ENCODE results near the gene RGS7. TPM values are rescaled to one million over a fixed set of nuclear protein-coding genes. Genes with fewer than 3 reads are reported as not detected.

RGS7 gene
- total RNA-seq, 1 donor from 2014 or later, result 2.5 TPM

DNA sequence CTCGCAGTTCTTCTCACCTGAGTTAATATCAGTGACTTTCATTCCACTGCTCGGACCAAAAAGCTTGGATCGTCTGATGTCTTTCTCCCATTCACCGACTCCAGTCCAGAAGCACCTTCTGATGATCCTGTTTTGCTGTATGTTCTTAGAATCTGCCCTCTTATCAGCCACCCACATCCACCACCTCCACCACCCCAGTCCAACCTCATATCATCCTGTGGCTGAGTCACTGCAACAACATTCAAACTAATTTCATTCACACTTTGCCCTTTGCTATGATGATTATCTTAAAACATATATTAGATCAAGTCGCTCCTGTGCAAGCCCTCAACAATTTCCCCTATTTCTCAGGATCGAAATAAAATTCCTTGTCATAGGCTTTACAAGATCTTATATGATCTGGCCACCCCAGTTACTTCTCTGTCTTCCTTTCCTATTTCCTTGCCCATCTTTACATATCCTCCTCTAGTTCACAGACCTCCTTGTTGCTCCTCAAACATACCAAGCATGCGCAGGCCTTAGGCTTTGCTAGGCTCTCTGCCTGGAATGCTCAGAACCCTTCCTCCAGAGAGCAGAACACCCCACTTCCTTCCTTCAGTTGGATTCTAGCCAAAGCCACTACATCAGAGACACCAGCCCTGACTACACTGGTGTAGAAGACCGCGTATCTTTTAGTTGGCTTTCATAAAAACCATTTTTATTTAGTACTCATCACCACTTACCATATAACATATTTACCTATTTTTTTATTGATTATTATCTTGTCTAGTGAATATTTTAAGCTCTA lies 409.4 kb downstream of the RGS7 start:
- no peak overlapping the region for H3K4me3 Mint-ChIP-seq
- no peaks in the 10 kb centered on the region for H3K27me3 Mint-ChIP-seq
- H3K9me3 Mint-ChIP-seq, result no peaks in the 10 kb centered on the region

GRCh38 chr1:240946926-240947325 lies 410.1 kb downstream of the RGS7 start:
- no peaks in the 10 kb centered on the region for H3K9me3 Mint-ChIP-seq
- TF ChIP-seq CTCF (conservative IDR thresholded peaks at IDR 0.05), result peak; percentile 70
- no peak for DNase-seq (ENCODE audit: extremely low spot score, unreplicated experiment)
- H3K27ac Mint-ChIP-seq, result no peak overlapping the region
- H3K4me1 Mint-ChIP-seq (ENCODE audit: unreplicated experiment), result no peaks in the 10 kb centered on the region
- H3K4me3 Mint-ChIP-seq, result no peak overlapping the region
- H3K36me3 Mint-ChIP-seq, result no peaks in the 10 kb centered on the region
- H3K27me3 Mint-ChIP-seq, result no peaks in the 10 kb centered on the region

More for the DNA sequence above, 409.4 kb downstream of the RGS7 start:
- Mint-ChIP-seq H3K27ac (no peak overlapping the region), H3K36me3 (no peaks in the 10 kb centered on the region), H3K4me1 (ENCODE audit: unreplicated experiment) (no peaks in the 10 kb centered on the region)
- DNase-seq (ENCODE audit: extremely low spot score, unreplicated experiment), result no peak
- TF ChIP-seq CTCF (conservative IDR thresholded peaks at IDR 0.05), result no peak

DNA sequence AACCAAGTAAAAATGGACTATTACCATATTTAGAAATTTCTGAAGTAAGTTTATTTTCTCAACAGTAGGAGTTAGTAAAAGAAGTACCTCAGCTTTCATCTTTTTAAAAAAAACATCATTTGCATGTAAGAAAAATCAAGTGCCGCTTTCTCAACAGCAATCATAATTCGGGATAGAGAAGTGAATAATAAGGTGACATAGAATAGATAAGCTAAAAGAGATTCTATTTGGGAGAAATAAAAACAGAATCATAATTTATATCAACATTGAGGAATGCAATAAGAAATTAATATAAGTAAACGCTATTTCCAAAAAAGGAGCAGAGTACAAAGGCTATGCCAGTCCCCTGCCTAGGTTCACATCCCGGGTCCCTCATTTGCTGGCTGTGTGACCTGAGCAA lies 414.1 kb downstream of the RGS7 start:
- Mint-ChIP-seq H3K9me3 (peaks cover 4% of the 10 kb centered on the region), H3K27me3 (no peaks in the 10 kb centered on the region), H3K27ac (no peak overlapping the region), H3K36me3 (no peaks in the 10 kb centered on the region), H3K4me1 (ENCODE audit: unreplicated experiment) (no peaks in the 10 kb centered on the region), H3K4me3 (no peak overlapping the region)
- no peak for TF ChIP-seq CTCF (conservative IDR thresholded peaks at IDR 0.05)
- no peak for DNase-seq (ENCODE audit: extremely low spot score, unreplicated experiment)

GRCh38 chr1:240941701-240942370 lies 415.2 kb downstream of the RGS7 start:
- H3K4me1 Mint-ChIP-seq (ENCODE audit: unreplicated experiment), result no peaks in the 10 kb centered on the region
- DNase-seq (ENCODE audit: extremely low spot score, unreplicated experiment), result no peak
- H3K27ac Mint-ChIP-seq, result no peak overlapping the region
- no peak overlapping the region for H3K4me3 Mint-ChIP-seq
- no peaks in the 10 kb centered on the region for H3K36me3 Mint-ChIP-seq
- no peak for TF ChIP-seq CTCF (conservative IDR thresholded peaks at IDR 0.05)
- peaks cover 10% of the 10 kb centered on the region for H3K9me3 Mint-ChIP-seq
- no peaks in the 10 kb centered on the region for H3K27me3 Mint-ChIP-seq

DNA sequence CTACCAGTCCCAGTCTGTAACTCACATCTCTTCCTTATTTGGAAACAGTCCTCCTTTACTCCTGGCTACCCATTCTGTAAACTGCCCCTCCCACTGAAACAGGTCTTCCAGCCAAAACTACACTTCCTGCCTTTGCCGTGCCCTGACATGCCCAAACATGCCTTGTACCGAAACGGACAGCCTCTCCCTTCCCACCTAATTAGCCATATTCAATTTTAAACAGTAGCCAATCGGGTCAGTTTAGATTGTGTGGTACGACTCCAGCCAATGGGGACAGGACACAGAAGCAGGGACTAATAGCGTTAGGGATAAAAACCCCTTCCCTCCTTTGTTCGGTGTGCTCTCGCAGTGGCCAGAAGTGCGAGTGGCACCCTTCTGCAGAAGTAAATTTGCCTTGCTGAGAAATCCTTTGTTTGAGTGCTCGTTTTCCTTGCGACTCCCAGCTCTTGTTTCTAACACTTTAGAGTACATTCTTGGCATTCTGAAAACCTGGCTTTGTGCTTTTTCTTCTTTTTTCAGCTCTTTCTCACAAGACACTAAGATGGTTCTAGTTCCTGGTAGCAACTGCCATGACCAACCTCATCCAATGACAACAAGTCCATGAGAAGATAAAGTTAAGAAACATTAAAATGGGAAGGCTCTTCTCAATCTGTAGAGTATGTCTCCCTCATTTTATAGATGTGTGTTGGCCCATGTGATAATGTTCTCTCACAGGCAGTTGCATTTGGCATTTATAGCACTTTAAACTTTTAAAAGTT lies 419.9 kb downstream of the RGS7 start:
- H3K27me3 Mint-ChIP-seq, result no peaks in the 10 kb centered on the region
- no peak for DNase-seq (ENCODE audit: extremely low spot score, unreplicated experiment)
- H3K27ac Mint-ChIP-seq, result peak overlapping the region; percentile 32
- no peaks in the 10 kb centered on the region for H3K4me1 Mint-ChIP-seq (ENCODE audit: unreplicated experiment)
- H3K9me3 Mint-ChIP-seq, result peaks cover 14% of the 10 kb centered on the region
- H3K36me3 Mint-ChIP-seq, result no peaks in the 10 kb centered on the region
- TF ChIP-seq CTCF (conservative IDR thresholded peaks at IDR 0.05), result no peak
- no peak overlapping the region for H3K4me3 Mint-ChIP-seq
